ENCODE data around the gene CPLX3. TPM values are rescaled to one million over a fixed set of nuclear protein-coding genes. Genes with fewer than 3 reads are reported as not detected.

The CPLX3 gene
- total and polyA plus RNA-seq, 10 of the 15 experiments (the other 5 are each of a cell fraction or from before 2014, with no cell fraction given) = 0.02 to 0.04 TPM; not detected in 8

- no peak for TF ChIP-seq IRF5 (IDR thresholded peaks at IDR 0.05; ENCODE audit: borderline replicate concordance)
- no peak for TF ChIP-seq E2F8 (IDR thresholded peaks at IDR 0.05; ENCODE audit: low read depth, partially characterized antibody)
- peak; percentile 15; the same call in 1 of the 2 replicates for TF ChIP-seq BACH1 (IDR thresholded peaks at IDR 0.05; ENCODE audit: borderline replicate concordance)
- no peak for TF ChIP-seq ATF3 (IDR thresholded peaks at IDR 0.05; ENCODE audit: borderline replicate concordance, extremely low read depth, low read depth, low read length)
- TF ChIP-seq ETV6 (conservative IDR thresholded peaks at IDR 0.05 in 1 of 2, IDR thresholded peaks at IDR 0.05 in 1 of 2; ENCODE audit: borderline replicate concordance in 1 of 2, low read depth in 1 of 2) = peak in 1 of 2 experiments; percentile 92; a peak in 2 of 4 replicates
- TF ChIP-seq SIX5 (IDR thresholded peaks at IDR 0.05; ENCODE audit: low read depth, low read length, severe bottlenecking) = no peak
- TF ChIP-seq MTA3 (IDR thresholded peaks at IDR 0.05; ENCODE audit: borderline replicate concordance, low read length) = no peak
- TF ChIP-seq CBFB (IDR thresholded peaks at IDR 0.05; ENCODE audit: low read depth) = 0 out of 2 replicates have a peak, but pooled peaks have one; percentile 16
- TF ChIP-seq RB1 (IDR thresholded peaks at IDR 0.05; ENCODE audit: borderline replicate concordance) = no peak; the same call in 1 of the 2 replicates
- no peak; the same call in 1 of the 2 replicates for TF ChIP-seq ZNF384 (IDR thresholded peaks at IDR 0.05; ENCODE audit: borderline replicate concordance, low read depth, low read length)
- no peak for TF ChIP-seq ZBED1 (IDR thresholded peaks at IDR 0.05; ENCODE audit: borderline replicate concordance)
- peak; percentile 87 for TF ChIP-seq RELB (IDR thresholded peaks at IDR 0.05; ENCODE audit: low read depth)
- no peak for TF ChIP-seq MYC (IDR thresholded peaks at IDR 0.05; ENCODE audit: insufficient read depth, insufficient read length, insufficient replicate concordance, low read length, severe bottlenecking)
- no peak for TF ChIP-seq E2F4 (IDR thresholded peaks at IDR 0.05; ENCODE audit: low read depth, low read length)
- TF ChIP-seq KLF5 (IDR thresholded peaks at IDR 0.05; ENCODE audit: partially characterized antibody) = no peak
- peak; percentile 39; the same call in 1 of the 2 replicates for TF ChIP-seq ZNF24 (IDR thresholded peaks at IDR 0.05)
- TF ChIP-seq SMC3 (IDR thresholded peaks at IDR 0.05; ENCODE audit: borderline replicate concordance, low read length) = 0 out of 2 replicates have a peak, but pooled peaks have one; percentile 27
- TF ChIP-seq GABPA (IDR thresholded peaks at IDR 0.05; ENCODE audit: low read depth) = no peak
- no peak for TF ChIP-seq FOXM1 (IDR thresholded peaks at IDR 0.05; ENCODE audit: low read depth, low read length)
- peak; percentile 69; the same call in 1 of the 2 replicates for TF ChIP-seq MYB (IDR thresholded peaks at IDR 0.05; ENCODE audit: borderline replicate concordance, low read depth, low read length)
- TF ChIP-seq SRF (IDR thresholded peaks at IDR 0.05; ENCODE audit: low read depth in 2 of 2, low read length in 2 of 2) = no peak
These were observed 49.3 kb upstream of the CPLX3 start (continued) for GRCh38 chr15:74776821-74777768.

All from GM12878 (cell line).